ENCODE measurements around the gene MAGOH.

Gene MAGOH

DNA sequence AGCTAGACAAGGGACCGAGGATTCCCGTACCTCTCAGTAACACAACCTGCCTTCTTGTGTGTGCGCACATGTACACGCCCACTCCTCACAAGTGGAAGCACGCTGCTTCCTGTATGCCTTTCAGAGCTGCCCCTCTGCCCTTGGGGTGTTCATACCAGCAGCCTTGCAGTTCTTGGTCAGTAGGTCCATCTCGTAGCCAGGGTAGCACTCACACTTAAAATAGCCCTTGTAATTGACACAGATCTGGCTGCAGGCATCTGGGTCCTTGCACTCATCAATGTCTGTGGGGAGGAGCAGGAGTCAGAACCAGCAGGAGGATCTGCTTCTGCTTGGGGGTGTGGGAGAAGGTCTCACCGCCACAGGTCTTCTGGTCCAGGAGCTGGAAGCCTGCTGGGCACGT, 32.6 kb upstream of the MAGOH start:
- Histone ChIP-seq H3K27me3 (ENCODE audit: control insufficient read depth in 1 of 2, insufficient read depth in 2 of 2, low read length in 2 of 2) (no peaks in the 10 kb centered on the region), H3K4me1 (ENCODE audit: control insufficient read depth in 1 of 2, insufficient read depth in 2 of 2, low read length in 2 of 2) (no peaks in the 10 kb centered on the region), H3K9ac (ENCODE audit: low read depth in 1 of 2, low read length in 2 of 2) (no peak overlapping the region), H3K9me3 (ENCODE audit: control insufficient read depth in 1 of 2, low read length in 2 of 2) (no peaks in the 10 kb centered on the region), H3K4me3 (ENCODE audit: low read depth in 1 of 2, low read length in 2 of 2) (no peak overlapping the region), H3K36me3 (ENCODE audit: control insufficient read depth in 1 of 2, insufficient read depth in 2 of 2, low read length in 2 of 2) (no peaks in the 10 kb centered on the region), H3K27ac (ENCODE audit: low read depth, low read length) (no peak overlapping the region)

DNA sequence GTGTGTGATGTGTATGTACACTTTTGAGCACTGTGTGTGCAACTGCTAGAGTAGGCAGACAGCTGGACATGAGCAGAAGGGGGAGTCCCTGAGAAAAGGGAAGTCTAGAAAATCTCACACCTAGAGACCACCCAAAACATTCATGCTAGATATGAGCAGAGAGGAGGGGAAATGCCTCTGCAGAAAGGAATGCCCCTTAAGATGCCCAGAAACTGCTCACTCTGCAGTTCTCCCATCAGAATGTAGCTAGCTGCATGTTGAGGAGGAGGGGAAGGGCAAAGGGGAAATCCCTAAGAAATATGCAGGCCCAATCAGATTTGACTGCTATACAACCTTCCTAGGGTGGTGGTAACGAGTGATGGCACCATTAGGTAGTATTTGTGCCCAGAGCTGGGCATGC, 31.8 kb upstream of the MAGOH start:
- Histone ChIP-seq H3K27me3 (ENCODE audit: control insufficient read depth in 1 of 2, insufficient read depth in 2 of 2, low read length in 2 of 2) (no peaks in the 10 kb centered on the region), H3K36me3 (ENCODE audit: control insufficient read depth in 1 of 2, insufficient read depth in 2 of 2, low read length in 2 of 2) (no peaks in the 10 kb centered on the region)

DNA sequence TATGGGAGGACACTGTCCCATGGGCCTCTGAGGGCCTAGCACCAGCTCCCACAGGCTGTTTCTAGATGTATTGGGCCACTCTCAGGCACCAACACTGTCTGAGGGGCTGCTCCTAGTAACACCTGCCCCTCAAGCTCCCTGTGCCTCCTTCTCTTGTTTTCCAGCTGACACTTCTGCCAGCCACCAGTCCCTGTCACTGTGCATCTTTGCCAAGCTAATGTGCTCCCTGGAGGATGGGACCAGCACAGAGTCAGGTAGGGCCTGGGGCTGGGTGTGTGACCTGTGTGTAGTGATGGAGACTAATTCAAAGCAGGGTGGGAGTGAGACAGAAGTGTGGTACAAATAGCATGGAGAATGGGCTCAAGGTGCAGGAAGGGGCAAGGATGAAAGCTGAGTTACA, 29.4 kb upstream of the MAGOH start:
- H3K9me3 ChIP-seq (ENCODE audit: control insufficient read depth in 1 of 2, low read length in 2 of 2): no peaks in the 10 kb centered on the region
- H3K4me3 ChIP-seq (ENCODE audit: low read depth in 1 of 2, low read length in 2 of 2): no peak overlapping the region
- no peak overlapping the region for H3K9ac ChIP-seq (ENCODE audit: low read depth in 1 of 2, low read length in 2 of 2)
- H3K36me3 ChIP-seq (ENCODE audit: control insufficient read depth in 1 of 2, insufficient read depth in 2 of 2, low read length in 2 of 2): no peaks in the 10 kb centered on the region
- no peaks in the 10 kb centered on the region for H3K27me3 ChIP-seq (ENCODE audit: control insufficient read depth in 1 of 2, insufficient read depth in 2 of 2, low read length in 2 of 2)
- no peak overlapping the region for H3K27ac ChIP-seq (ENCODE audit: low read depth, low read length)
- H3K4me1 ChIP-seq (ENCODE audit: control insufficient read depth in 1 of 2, insufficient read depth in 2 of 2, low read length in 2 of 2): no peaks in the 10 kb centered on the region

More for the DNA sequence above, 31.8 kb upstream of the MAGOH start:
- Histone ChIP-seq H3K27ac (ENCODE audit: low read depth, low read length) (no peak overlapping the region), H3K9ac (ENCODE audit: low read depth in 1 of 2, low read length in 2 of 2) (no peak overlapping the region), H3K9me3 (ENCODE audit: control insufficient read depth in 1 of 2, low read length in 2 of 2) (no peaks in the 10 kb centered on the region), H3K4me1 (ENCODE audit: control insufficient read depth in 1 of 2, insufficient read depth in 2 of 2, low read length in 2 of 2) (no peaks in the 10 kb centered on the region), H3K4me3 (ENCODE audit: low read depth in 1 of 2, low read length in 2 of 2) (no peak overlapping the region)

DNA sequence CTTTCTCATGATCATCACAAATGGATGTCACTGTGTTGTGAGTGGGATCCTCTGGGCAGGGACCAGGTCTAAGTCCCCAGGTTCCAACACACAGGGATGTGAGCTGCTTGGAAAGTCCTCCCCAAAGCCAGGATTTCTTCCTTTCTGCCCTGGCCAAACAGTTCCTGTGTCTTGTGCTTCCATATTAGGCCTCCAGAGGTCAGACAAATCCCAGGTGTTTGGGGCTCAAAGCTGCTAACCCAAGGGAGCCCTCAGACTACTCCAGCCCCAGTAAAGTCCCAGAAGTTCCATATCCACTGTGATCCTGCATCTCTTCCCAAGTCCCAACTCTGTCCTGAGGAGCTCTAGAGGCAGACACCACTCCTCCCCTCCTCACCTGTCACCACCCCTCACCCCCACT, 27.7 kb upstream of the MAGOH start:
- Histone ChIP-seq H3K4me3 (ENCODE audit: low read depth in 1 of 2, low read length in 2 of 2) (no peak overlapping the region), H3K27ac (ENCODE audit: low read depth, low read length) (no peak overlapping the region), H3K36me3 (ENCODE audit: control insufficient read depth in 1 of 2, insufficient read depth in 2 of 2, low read length in 2 of 2) (no peaks in the 10 kb centered on the region), H3K9me3 (ENCODE audit: control insufficient read depth in 1 of 2, low read length in 2 of 2) (no peaks in the 10 kb centered on the region), H3K27me3 (ENCODE audit: control insufficient read depth in 1 of 2, insufficient read depth in 2 of 2, low read length in 2 of 2) (no peaks in the 10 kb centered on the region), H3K4me1 (ENCODE audit: control insufficient read depth in 1 of 2, insufficient read depth in 2 of 2, low read length in 2 of 2) (peaks cover 0 to 3% of the 10 kb centered on the region in 2 donors), H3K9ac (ENCODE audit: low read depth in 1 of 2, low read length in 2 of 2) (no peak overlapping the region)

DNA sequence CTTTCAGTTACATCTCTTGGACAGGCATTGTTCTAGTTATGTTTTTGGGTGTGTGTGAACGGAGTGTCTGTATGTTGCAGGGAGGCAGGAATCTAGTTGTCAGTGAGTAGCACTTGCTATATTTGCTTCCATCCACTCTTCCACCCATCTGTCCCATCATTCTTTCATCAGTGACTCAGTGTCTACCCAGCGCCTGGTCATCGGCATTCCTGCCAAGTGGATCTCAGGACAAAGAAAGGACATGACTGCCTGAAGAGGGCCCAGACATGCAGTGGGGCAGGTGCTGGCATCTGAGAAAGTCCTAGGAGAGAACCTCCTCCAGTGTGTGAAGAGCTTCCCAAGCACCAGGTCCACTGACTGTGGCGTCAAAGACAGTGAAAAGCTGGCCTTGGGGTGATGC, 27.3 kb upstream of the MAGOH start:
- H3K36me3 ChIP-seq (ENCODE audit: control insufficient read depth in 1 of 2, insufficient read depth in 2 of 2, low read length in 2 of 2): no peaks in the 10 kb centered on the region
- H3K9me3 ChIP-seq (ENCODE audit: control insufficient read depth in 1 of 2, low read length in 2 of 2): no peaks in the 10 kb centered on the region
- H3K27me3 ChIP-seq (ENCODE audit: control insufficient read depth in 1 of 2, insufficient read depth in 2 of 2, low read length in 2 of 2): no peaks in the 10 kb centered on the region

DNA sequence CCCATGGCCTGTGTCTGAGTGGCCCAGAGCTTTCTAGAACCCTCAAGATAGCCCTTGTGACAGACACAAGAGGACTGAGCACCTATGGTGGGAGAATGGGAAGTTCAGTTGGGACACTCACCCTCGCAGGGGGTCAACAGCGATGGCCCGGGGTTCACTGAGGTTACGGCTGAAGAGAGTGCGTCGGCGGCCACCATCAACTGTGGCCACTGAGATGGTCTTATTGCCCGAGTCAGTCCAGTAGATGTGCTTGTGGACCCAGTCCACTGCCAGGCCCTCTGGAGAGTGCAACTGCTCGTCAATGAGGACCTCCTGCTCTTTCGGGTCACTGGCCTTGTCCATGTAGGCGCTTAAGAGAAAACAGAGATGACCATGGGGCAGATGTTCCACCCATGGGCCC, 25.7 kb upstream of the MAGOH start:
- Histone ChIP-seq H3K36me3 (ENCODE audit: control insufficient read depth in 1 of 2, insufficient read depth in 2 of 2, low read length in 2 of 2) (no peaks in the 10 kb centered on the region), H3K27me3 (ENCODE audit: control insufficient read depth in 1 of 2, insufficient read depth in 2 of 2, low read length in 2 of 2) (no peaks in the 10 kb centered on the region), H3K9me3 (ENCODE audit: control insufficient read depth in 1 of 2, low read length in 2 of 2) (no peaks in the 10 kb centered on the region), H3K27ac (ENCODE audit: low read depth, low read length) (no peak overlapping the region), H3K9ac (ENCODE audit: low read depth in 1 of 2, low read length in 2 of 2) (no peak overlapping the region), H3K4me3 (ENCODE audit: low read depth in 1 of 2, low read length in 2 of 2) (no peak overlapping the region), H3K4me1 (ENCODE audit: control insufficient read depth in 1 of 2, insufficient read depth in 2 of 2, low read length in 2 of 2) (peaks cover 0 to 3% of the 10 kb centered on the region in 2 donors)

More for the DNA sequence above, 27.3 kb upstream of the MAGOH start:
- H3K9ac ChIP-seq (ENCODE audit: low read depth in 1 of 2, low read length in 2 of 2): no peak overlapping the region
- no peak overlapping the region for H3K4me3 ChIP-seq (ENCODE audit: low read depth in 1 of 2, low read length in 2 of 2)
- no peak overlapping the region for H3K27ac ChIP-seq (ENCODE audit: low read depth, low read length)
- H3K4me1 ChIP-seq (ENCODE audit: control insufficient read depth in 1 of 2, insufficient read depth in 2 of 2, low read length in 2 of 2): peaks cover 0 to 3% of the 10 kb centered on the region in 2 donors

DNA sequence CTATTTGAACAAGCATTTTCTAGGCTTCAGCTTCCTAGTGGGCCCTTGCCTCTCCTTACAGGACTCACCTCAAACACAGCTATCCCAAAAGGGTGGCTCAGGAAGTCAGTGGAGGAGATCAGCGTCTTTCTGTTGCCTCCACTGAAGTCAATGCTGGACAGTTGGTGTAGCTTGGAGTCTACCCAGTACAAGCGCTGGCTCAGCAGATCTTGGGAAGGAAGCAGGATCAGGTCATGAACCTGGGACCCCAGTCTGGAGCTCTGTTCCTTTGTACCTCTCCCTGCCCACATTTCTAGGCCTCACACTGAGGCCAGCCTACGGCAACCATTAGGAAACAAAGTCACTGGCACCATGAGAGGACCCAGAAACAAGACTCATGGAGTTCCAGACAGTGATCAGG, 23.7 kb upstream of the MAGOH start:
- Histone ChIP-seq H3K36me3 (ENCODE audit: control insufficient read depth in 1 of 2, insufficient read depth in 2 of 2, low read length in 2 of 2) (no peaks in the 10 kb centered on the region), H3K27ac (ENCODE audit: low read depth, low read length) (no peak overlapping the region), H3K9ac (ENCODE audit: low read depth in 1 of 2, low read length in 2 of 2) (no peak overlapping the region), H3K9me3 (ENCODE audit: control insufficient read depth in 1 of 2, low read length in 2 of 2) (no peaks in the 10 kb centered on the region), H3K4me3 (ENCODE audit: low read depth in 1 of 2, low read length in 2 of 2) (no peak overlapping the region), H3K27me3 (ENCODE audit: control insufficient read depth in 1 of 2, insufficient read depth in 2 of 2, low read length in 2 of 2) (no peaks in the 10 kb centered on the region), H3K4me1 (ENCODE audit: control insufficient read depth in 1 of 2, insufficient read depth in 2 of 2, low read length in 2 of 2) (peaks cover 13% of the 10 kb centered on the region in 2 donors)

DNA sequence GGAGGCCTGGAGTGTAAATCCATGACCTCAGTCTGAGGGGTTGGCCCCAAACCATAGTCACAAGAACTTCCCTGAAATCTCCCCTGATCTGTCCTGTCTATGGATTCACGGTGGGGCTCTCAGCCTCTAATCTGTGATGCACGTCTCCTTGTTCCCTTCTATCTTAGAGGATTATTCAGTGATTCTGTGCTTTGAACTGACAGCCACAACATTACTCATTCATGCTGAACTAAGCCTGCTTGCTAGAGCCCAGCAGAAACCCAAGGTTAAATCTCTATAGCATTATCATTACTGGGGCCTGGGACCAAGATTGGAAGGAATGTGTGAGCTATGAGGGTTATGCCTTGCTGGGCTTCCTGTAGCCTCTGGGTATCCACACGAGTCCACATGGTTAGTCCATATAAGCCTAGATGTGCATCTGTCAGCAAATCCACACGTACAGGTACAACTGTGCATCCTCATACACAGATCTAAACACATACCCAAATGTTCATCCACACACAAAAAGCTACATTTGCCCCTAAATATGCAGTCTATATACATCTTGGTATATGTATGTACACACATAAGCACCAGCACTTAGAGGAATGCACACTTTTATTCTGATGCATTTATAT, 22.4 kb upstream of the MAGOH start:
- H3K9me3 ChIP-seq (ENCODE audit: control insufficient read depth in 1 of 2, low read length in 2 of 2): no peaks in the 10 kb centered on the region
- no peak overlapping the region for H3K27ac ChIP-seq (ENCODE audit: low read depth, low read length)
- H3K4me1 ChIP-seq (ENCODE audit: control insufficient read depth in 1 of 2, insufficient read depth in 2 of 2, low read length in 2 of 2): peaks cover 17% of the 10 kb centered on the region in 2 donors
- no peaks in the 10 kb centered on the region for H3K36me3 ChIP-seq (ENCODE audit: control insufficient read depth in 1 of 2, insufficient read depth in 2 of 2, low read length in 2 of 2)
- no peaks in the 10 kb centered on the region for H3K27me3 ChIP-seq (ENCODE audit: control insufficient read depth in 1 of 2, insufficient read depth in 2 of 2, low read length in 2 of 2)
- no peak overlapping the region for H3K9ac ChIP-seq (ENCODE audit: low read depth in 1 of 2, low read length in 2 of 2)
- no peak overlapping the region for H3K4me3 ChIP-seq (ENCODE audit: low read depth in 1 of 2, low read length in 2 of 2)

DNA sequence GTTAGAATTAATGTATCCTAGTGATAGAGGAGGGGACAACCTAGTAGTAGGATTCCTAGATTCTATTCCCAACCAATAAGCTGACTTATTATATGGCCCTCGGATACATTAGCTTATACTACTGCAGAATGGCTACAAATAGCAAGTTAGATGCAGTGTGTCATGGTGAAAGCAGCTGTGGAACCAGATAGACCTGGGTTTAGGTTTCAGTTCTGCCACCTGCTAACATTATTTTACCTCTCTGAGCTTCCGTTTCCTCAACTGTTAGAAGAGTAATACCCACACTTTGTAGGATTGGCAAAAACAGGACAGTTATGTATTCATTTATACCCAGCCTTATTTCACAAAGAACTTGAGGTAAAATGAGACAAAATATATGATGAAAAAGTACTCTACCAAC, 21.6 kb upstream of the MAGOH start:
- H3K27me3 ChIP-seq (ENCODE audit: control insufficient read depth in 1 of 2, insufficient read depth in 2 of 2, low read length in 2 of 2): no peaks in the 10 kb centered on the region
- H3K4me3 ChIP-seq (ENCODE audit: low read depth in 1 of 2, low read length in 2 of 2): no peak overlapping the region
- H3K9me3 ChIP-seq (ENCODE audit: control insufficient read depth in 1 of 2, low read length in 2 of 2): no peaks in the 10 kb centered on the region
- no peak overlapping the region for H3K27ac ChIP-seq (ENCODE audit: low read depth, low read length)
- no peaks in the 10 kb centered on the region for H3K36me3 ChIP-seq (ENCODE audit: control insufficient read depth in 1 of 2, insufficient read depth in 2 of 2, low read length in 2 of 2)
- H3K9ac ChIP-seq (ENCODE audit: low read depth in 1 of 2, low read length in 2 of 2): no peak overlapping the region
- peaks cover 17% of the 10 kb centered on the region in 2 donors for H3K4me1 ChIP-seq (ENCODE audit: control insufficient read depth in 1 of 2, insufficient read depth in 2 of 2, low read length in 2 of 2)

DNA sequence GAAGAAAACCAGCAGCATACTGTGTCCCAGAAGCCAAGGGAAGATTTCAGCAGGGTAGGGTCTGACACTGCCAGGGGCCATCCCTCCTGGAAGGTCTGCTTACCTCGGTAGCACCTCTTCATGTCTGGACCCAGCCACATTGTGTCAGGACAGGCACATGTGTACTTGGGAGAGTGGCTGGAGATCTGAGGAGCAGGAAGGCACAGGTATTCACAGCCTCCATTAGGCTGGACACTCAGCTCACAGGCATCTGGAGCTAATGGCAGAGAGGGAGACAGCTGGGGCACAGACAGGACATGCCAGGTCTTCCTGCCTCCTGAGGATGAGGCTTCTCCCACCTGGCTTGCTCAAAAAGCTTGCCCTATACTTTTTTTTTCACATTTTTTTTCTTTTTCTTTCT, 19.9 kb upstream of the MAGOH start:
- H3K4me1 ChIP-seq (ENCODE audit: control insufficient read depth in 1 of 2, insufficient read depth in 2 of 2, low read length in 2 of 2): peaks cover 17 to 24% of the 10 kb centered on the region in 2 donors
- no peaks in the 10 kb centered on the region for H3K36me3 ChIP-seq (ENCODE audit: control insufficient read depth in 1 of 2, insufficient read depth in 2 of 2, low read length in 2 of 2)
- H3K4me3 ChIP-seq (ENCODE audit: low read depth in 1 of 2, low read length in 2 of 2): peak overlapping the region; percentile 12 to 13
- peak overlapping the region in 1 of 2 donors; percentile 28 for H3K9ac ChIP-seq (ENCODE audit: low read depth in 1 of 2, low read length in 2 of 2)
- no peak overlapping the region for H3K27ac ChIP-seq (ENCODE audit: low read depth, low read length)
- H3K9me3 ChIP-seq (ENCODE audit: control insufficient read depth in 1 of 2, low read length in 2 of 2): no peaks in the 10 kb centered on the region
- no peaks in the 10 kb centered on the region for H3K27me3 ChIP-seq (ENCODE audit: control insufficient read depth in 1 of 2, insufficient read depth in 2 of 2, low read length in 2 of 2)
